Measurements from ENCODE around the gene MASP2.
"Not testable (repeated sequence)": the region's sequence is repeated elsewhere in the genome, so short reads cannot be mapped to it uniquely, and the experiment has no call there.

Gene MASP2

GRCh38 chr1:11052839-11053757, 6.1 kb upstream of the MASP2 start:
- Mint-ChIP-seq H3K27ac (no peak overlapping the region), H3K36me3 (ENCODE audit: low read depth) (peaks cover 9% of the 10 kb centered on the region), H3K9me3 (no peaks in the 10 kb centered on the region), H3K4me3 (no peak overlapping the region), H3K27me3 (ENCODE audit: low read depth) (no peaks in the 10 kb centered on the region), H3K4me1 (ENCODE audit: low read depth) (no peaks in the 10 kb centered on the region)
- DNase-seq (ENCODE audit: low spot score), result no peak

DNA sequence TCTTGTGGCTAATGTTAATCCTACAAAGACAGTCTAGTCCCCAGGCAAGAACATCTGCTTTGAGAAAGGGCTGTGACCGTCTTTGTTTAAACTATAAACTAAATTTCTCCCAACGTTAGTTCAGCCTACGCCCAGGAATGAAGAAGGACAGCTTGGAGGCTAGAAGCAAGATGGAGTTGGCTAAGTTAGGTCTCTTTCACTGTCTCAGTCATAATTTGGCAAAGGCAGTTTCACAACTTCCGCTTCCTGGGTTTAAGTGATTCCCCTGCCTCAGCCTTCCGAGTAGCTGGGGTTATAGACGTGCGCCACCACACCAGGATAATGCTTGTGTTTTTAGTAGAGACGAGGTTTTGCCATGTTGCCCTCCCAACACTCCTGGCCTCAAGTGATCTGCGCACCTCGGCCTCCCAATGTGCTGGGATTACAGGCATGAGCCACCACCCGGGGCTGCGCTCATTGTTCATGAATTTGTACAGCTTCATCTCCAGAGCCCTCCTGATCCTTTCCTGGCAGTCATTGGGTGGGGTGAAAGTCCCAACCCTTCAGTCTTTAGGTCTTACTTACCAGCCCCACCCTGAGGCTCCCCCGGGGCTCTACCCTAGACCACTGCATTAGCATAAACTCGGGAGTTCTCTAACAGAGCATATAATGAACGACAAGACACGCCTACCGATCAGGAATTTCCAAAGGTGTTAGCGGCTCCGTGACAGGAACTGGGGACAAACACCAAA, 4.9 kb upstream of the MASP2 start:
- Mint-ChIP-seq H3K9me3 (no peaks in the 10 kb centered on the region), H3K4me1 (ENCODE audit: low read depth) (no peaks in the 10 kb centered on the region), H3K27me3 (ENCODE audit: low read depth) (no peaks in the 10 kb centered on the region), H3K4me3 (no peak overlapping the region), H3K36me3 (ENCODE audit: low read depth) (peaks cover 4% of the 10 kb centered on the region), H3K27ac (no peak overlapping the region)
- DNase-seq (ENCODE audit: low spot score), result no peak

- not testable (repeated sequence) for H3K4me3 Mint-ChIP-seq; H3K9me3 Mint-ChIP-seq; H3K4me1 Mint-ChIP-seq (ENCODE audit: low read depth); H3K27me3 Mint-ChIP-seq (ENCODE audit: low read depth); DNase-seq (ENCODE audit: low spot score); H3K36me3 Mint-ChIP-seq (ENCODE audit: low read depth); H3K27ac Mint-ChIP-seq
Measured at GRCh38 chr1:11051121-11051520, 4.1 kb upstream of the MASP2 start.

GRCh38 chr1:11046270-11046566, 821 bp downstream of the MASP2 start:
- no peaks in the 10 kb centered on the region for H3K27me3 Mint-ChIP-seq (ENCODE audit: low read depth)
- H3K27ac Mint-ChIP-seq, result no peak overlapping the region
- H3K9me3 Mint-ChIP-seq, result no peaks in the 10 kb centered on the region
- no peak overlapping the region for H3K4me3 Mint-ChIP-seq
- H3K36me3 Mint-ChIP-seq (ENCODE audit: low read depth), result no peaks in the 10 kb centered on the region
- DNase-seq (ENCODE audit: low spot score), result no peak
- H3K4me1 Mint-ChIP-seq (ENCODE audit: low read depth), result no peaks in the 10 kb centered on the region

GRCh38 chr1:11045428-11046269, 1.4 kb downstream of the MASP2 start:
- no peak for DNase-seq (ENCODE audit: low spot score)
- no peaks in the 10 kb centered on the region for H3K9me3 Mint-ChIP-seq
- H3K4me3 Mint-ChIP-seq, result no peak overlapping the region
- no peaks in the 10 kb centered on the region for H3K27me3 Mint-ChIP-seq (ENCODE audit: low read depth)
- H3K4me1 Mint-ChIP-seq (ENCODE audit: low read depth), result no peaks in the 10 kb centered on the region
- no peaks in the 10 kb centered on the region for H3K36me3 Mint-ChIP-seq (ENCODE audit: low read depth)
- no peak overlapping the region for H3K27ac Mint-ChIP-seq

GRCh38 chr1:11044849-11045427, 2.1 kb downstream of the MASP2 start:
- no peaks in the 10 kb centered on the region for H3K9me3 Mint-ChIP-seq
- no peaks in the 10 kb centered on the region for H3K4me1 Mint-ChIP-seq (ENCODE audit: low read depth)
- DNase-seq (ENCODE audit: low spot score), result no peak
- H3K36me3 Mint-ChIP-seq (ENCODE audit: low read depth), result no peaks in the 10 kb centered on the region
- no peaks in the 10 kb centered on the region for H3K27me3 Mint-ChIP-seq (ENCODE audit: low read depth)
- no peak overlapping the region for H3K4me3 Mint-ChIP-seq
- H3K27ac Mint-ChIP-seq, result no peak overlapping the region

DNA sequence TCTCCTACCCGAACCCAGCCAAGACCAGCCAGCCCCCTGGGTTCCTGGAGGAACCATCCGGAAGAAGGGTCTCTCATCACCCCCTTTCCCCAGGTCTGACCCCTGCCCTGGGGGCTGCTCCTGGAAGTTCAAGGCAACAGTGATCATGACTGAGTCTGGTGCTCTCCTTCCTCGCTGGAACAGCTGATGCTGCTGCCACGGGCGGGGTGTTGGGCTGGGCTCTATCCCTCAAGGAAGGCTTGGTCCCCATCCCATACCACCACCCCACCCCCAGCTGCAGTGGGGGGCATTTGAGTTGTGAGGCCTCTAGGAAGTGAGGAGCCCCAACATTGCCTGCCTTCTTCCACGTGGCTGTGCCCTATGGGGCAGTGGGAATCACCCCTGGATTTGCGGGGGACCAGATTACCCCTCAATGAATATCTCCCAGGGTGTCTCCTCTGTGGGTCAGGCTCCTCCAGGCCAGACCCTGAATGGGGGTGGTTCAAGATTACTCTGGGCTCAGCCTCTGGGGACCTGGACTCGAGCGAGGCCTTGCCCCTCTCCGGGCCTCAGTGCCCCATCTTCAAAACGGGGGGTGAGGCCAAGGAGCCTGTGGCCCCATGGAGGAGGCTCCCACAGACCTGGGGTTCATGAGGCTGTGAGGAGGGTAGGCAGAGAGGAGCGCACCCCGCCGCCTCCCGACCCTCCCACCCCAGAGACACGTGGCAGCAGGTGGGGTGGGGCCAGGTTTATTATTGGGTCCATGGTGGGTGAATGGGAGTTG, 2.8 kb downstream of the MASP2 start:
- Mint-ChIP-seq H3K9me3 (no peaks in the 10 kb centered on the region), H3K36me3 (ENCODE audit: low read depth) (no peaks in the 10 kb centered on the region), H3K27me3 (ENCODE audit: low read depth) (no peaks in the 10 kb centered on the region), H3K4me1 (ENCODE audit: low read depth) (no peaks in the 10 kb centered on the region), H3K27ac (no peak overlapping the region), H3K4me3 (no peak overlapping the region)
- no peak for DNase-seq (ENCODE audit: low spot score)

- no peak for DNase-seq (ENCODE audit: low spot score)
- no peaks in the 10 kb centered on the region for H3K9me3 Mint-ChIP-seq
- H3K4me1 Mint-ChIP-seq (ENCODE audit: low read depth), result no peaks in the 10 kb centered on the region
Measured at GRCh38 chr1:11042995-11043874, 3.8 kb downstream of the MASP2 start.

GRCh38 chr1:11042065-11042464, 5.0 kb downstream of the MASP2 start:
- no peak overlapping the region for H3K4me3 Mint-ChIP-seq
- DNase-seq (ENCODE audit: low spot score), result no peak
- peaks cover 4% of the 10 kb centered on the region for H3K4me1 Mint-ChIP-seq (ENCODE audit: low read depth)
- H3K27me3 Mint-ChIP-seq (ENCODE audit: low read depth), result peaks cover 2% of the 10 kb centered on the region
- no peaks in the 10 kb centered on the region for H3K36me3 Mint-ChIP-seq (ENCODE audit: low read depth)
- H3K27ac Mint-ChIP-seq, result no peak overlapping the region
- H3K9me3 Mint-ChIP-seq, result no peaks in the 10 kb centered on the region

More at GRCh38 chr1:11042995-11043874, 3.8 kb downstream of the MASP2 start:
- Mint-ChIP-seq H3K36me3 (ENCODE audit: low read depth) (no peaks in the 10 kb centered on the region), H3K4me3 (no peak overlapping the region), H3K27me3 (ENCODE audit: low read depth) (no peaks in the 10 kb centered on the region), H3K27ac (no peak overlapping the region)

GRCh38 chr1:11041048-11041447, 6.0 kb downstream of the MASP2 start:
- peaks cover 2% of the 10 kb centered on the region for H3K27me3 Mint-ChIP-seq (ENCODE audit: low read depth)
- no peak overlapping the region for H3K4me3 Mint-ChIP-seq
- no peaks in the 10 kb centered on the region for H3K36me3 Mint-ChIP-seq (ENCODE audit: low read depth)
- no peak overlapping the region for H3K27ac Mint-ChIP-seq
- H3K4me1 Mint-ChIP-seq (ENCODE audit: low read depth), result peaks cover 4% of the 10 kb centered on the region
- DNase-seq (ENCODE audit: low spot score), result no peak
- no peaks in the 10 kb centered on the region for H3K9me3 Mint-ChIP-seq

DNA sequence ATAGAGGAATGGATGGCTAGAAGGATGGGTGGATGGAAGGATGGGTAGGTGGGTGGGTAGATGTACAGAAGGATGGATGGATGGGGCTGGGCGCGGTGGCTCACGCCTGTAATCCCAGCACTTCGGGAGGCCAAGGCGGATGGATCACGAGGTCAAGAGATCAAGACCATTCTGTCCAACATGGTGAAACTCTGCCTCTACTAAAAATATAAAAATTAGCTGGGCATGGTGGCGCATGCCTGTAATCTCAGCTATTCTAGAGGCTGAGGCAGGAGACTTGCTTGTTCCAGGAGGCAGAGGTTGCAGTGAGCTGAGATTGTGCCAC, 7.0 kb downstream of the MASP2 start:
- H3K27ac Mint-ChIP-seq; H3K4me3 Mint-ChIP-seq; DNase-seq (ENCODE audit: low spot score); H3K4me1 Mint-ChIP-seq (ENCODE audit: low read depth); H3K36me3 Mint-ChIP-seq (ENCODE audit: low read depth); H3K27me3 Mint-ChIP-seq (ENCODE audit: low read depth); H3K9me3 Mint-ChIP-seq: not testable (repeated sequence)

DNA sequence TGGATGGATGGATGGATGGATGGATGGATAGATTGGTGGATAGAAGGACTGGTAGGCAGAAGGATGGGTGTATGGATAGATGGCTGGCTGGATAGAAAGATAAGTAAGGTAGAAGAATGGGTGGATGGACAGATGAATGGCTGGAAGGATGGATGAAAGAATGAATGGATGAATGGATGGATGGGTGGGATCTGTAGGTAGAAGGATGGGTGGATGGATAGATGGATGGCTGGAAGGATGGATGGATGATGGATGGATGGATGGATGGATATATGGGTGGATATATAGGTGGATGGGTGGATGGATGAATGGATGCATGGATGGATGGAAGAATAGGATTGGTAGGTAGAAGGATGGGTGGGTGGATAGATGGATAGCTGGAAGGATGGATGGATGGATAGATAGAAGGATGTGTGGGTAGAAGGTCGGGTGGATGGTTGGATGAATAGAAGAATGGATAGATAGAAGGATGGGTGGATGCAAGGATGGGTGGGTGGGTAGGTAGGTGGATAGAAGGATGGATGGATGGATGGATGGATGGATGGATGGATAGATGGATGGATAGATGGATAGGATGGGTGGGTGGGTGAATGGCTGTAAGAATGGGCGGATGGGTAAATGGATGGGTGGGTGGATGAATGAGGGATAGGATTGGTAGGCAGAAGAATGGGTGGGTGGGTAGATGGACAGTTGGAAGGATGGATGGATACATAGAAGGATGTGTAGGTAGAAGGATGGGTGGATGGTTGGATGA, 7.5 kb downstream of the MASP2 start:
- Mint-ChIP-seq H3K27me3 (ENCODE audit: low read depth) (peaks cover 2% of the 10 kb centered on the region), H3K9me3 (no peaks in the 10 kb centered on the region), H3K36me3 (ENCODE audit: low read depth) (no peaks in the 10 kb centered on the region), H3K4me3 (no peak overlapping the region), H3K27ac (no peak overlapping the region), H3K4me1 (ENCODE audit: low read depth) (peaks cover 4% of the 10 kb centered on the region)
- DNase-seq (ENCODE audit: low spot score), result no peak
